GM21619 (cell line): ENCODE measurements around the gene CRB3.
"Not testable (repeated sequence)": the region's sequence is repeated elsewhere in the genome, so short reads cannot be mapped to it uniquely, and the experiment has no call there.

Source experiments
- ATAC-seq: cut with Tn5 transposase; IDR thresholded peaks from one replicate; pipeline ENCODE4 v1.9.1; 2021; ENCODE audit not compliant: unreplicated experiment

Gene CRB3

GRCh38 chr19:6464070-6464873 is at the start of gene CRB3:
Gene CRB3 (plus strand): TSS chr19:6464271. CDS start chr19:6464702, 431 bp downstream.
- ATAC-seq = no peak

- ATAC-seq = no peak
Observed at GRCh38 chr19:6414793-6415590, 49.1 kb upstream of the CRB3 start.

GRCh38 chr19:6415591-6416190 is 48.4 kb upstream of the CRB3 start:
- ATAC-seq = no peak

- ATAC-seq = no peak
Observed at GRCh38 chr19:6416658-6417405, 47.2 kb upstream of the CRB3 start.

- no peak for ATAC-seq
Observed at GRCh38 chr19:6417713-6418561, 46.1 kb upstream of the CRB3 start.

GRCh38 chr19:6418562-6418932 is 45.5 kb upstream of the CRB3 start:
- ATAC-seq = no peak

GRCh38 chr19:6421075-6422014 is 42.7 kb upstream of the CRB3 start:
- ATAC-seq = no peak

GRCh38 chr19:6423499-6424194 is 40.4 kb upstream of the CRB3 start:
- no peak for ATAC-seq

- ATAC-seq = no peak
Observed at GRCh38 chr19:6424195-6424938, 39.7 kb upstream of the CRB3 start, which contains the start of gene KHSRP. Gene KHSRP (minus strand): TSS chr19:6424811. CDS start chr19:6424701, 110 bp downstream.

GRCh38 chr19:6424939-6425731 is 38.9 kb upstream of the CRB3 start:
- ATAC-seq = peak; percentile 82

- ATAC-seq = no peak
Observed at GRCh38 chr19:6425732-6426620, 38.1 kb upstream of the CRB3 start.

GRCh38 chr19:6427131-6427530 is 36.9 kb upstream of the CRB3 start:
- no peak for ATAC-seq

- ATAC-seq = not testable (repeated sequence)
Observed at GRCh38 chr19:6428692-6429418, 35.2 kb upstream of the CRB3 start.

GRCh38 chr19:6429419-6430221 is 34.5 kb upstream of the CRB3 start:
- no peak for ATAC-seq
